ENCODE data around the gene ABCC1.

The ABCC1 gene

DNA sequence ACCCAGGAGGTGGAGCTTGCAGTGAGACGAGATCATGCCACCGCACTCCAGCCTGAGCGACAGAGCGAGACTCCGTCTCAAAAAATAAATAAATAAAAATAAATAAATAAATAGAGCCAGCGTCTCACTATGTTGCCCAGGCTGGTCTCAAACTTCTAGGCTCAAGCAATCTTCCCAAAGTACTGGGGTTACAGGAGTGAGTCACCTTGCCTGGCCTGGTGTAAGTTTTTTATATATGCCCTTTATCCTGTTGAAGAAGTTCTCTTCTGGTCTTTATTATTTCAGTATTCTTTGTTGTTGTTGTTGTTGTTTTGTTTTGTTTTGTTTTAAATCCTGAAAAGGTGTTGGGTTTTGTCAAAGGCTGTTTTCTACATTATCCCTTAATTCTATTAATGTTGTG, 30.1 kb upstream of the ABCC1 start:
- DNase-seq (ENCODE audit: low read depth): no peak

GRCh38 chr16:15924996-15925395, 24.4 kb upstream of the ABCC1 start:
- no peak for DNase-seq (ENCODE audit: low read depth)
- TF ChIP-seq, protein P1, sequence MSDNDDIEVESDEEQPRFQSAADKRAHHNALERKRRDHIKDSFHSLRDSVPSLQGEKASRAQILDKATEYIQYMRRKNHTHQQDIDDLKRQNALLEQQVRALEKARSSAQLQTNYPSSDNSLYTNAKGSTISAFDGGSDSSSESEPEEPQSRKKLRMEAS (IDR thresholded peaks at IDR 0.05; ENCODE audit: low read depth, low read length): no peak
- TF ChIP-seq, protein P2, sequence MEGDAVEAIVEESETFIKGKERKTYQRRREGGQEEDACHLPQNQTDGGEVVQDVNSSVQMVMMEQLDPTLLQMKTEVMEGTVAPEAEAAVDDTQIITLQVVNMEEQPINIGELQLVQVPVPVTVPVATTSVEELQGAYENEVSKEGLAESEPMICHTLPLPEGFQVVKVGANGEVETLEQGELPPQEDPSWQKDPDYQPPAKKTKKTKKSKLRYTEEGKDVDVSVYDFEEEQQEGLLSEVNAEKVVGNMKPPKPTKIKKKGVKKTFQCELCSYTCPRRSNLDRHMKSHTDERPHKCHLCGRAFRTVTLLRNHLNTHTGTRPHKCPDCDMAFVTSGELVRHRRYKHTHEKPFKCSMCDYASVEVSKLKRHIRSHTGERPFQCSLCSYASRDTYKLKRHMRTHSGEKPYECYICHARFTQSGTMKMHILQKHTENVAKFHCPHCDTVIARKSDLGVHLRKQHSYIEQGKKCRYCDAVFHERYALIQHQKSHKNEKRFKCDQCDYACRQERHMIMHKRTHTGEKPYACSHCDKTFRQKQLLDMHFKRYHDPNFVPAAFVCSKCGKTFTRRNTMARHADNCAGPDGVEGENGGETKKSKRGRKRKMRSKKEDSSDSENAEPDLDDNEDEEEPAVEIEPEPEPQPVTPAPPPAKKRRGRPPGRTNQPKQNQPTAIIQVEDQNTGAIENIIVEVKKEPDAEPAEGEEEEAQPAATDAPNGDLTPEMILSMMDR (IDR thresholded peaks at IDR 0.05; ENCODE audit: low read depth, low read length): no peak
- TF ChIP-seq POLR2A (IDR thresholded peaks at IDR 0.05; ENCODE audit: extremely low read depth, insufficient read length): no peak
- no peak for TF ChIP-seq MYC (IDR thresholded peaks at IDR 0.05; ENCODE audit: low read depth, low read length)
- no peak overlapping the region for H3K4me3 ChIP-seq (ENCODE audit: low read depth, low read length)

More for the DNA sequence above, 30.1 kb upstream of the ABCC1 start:
- TF ChIP-seq, protein P1 (IDR thresholded peaks at IDR 0.05; ENCODE audit: low read depth, low read length): no peak
- TF ChIP-seq, protein P2 (IDR thresholded peaks at IDR 0.05; ENCODE audit: low read depth, low read length): no peak
- no peak for TF ChIP-seq MYC (IDR thresholded peaks at IDR 0.05; ENCODE audit: low read depth, low read length)
- no peak for TF ChIP-seq POLR2A (IDR thresholded peaks at IDR 0.05; ENCODE audit: extremely low read depth, insufficient read length)
- no peak overlapping the region for H3K4me3 ChIP-seq (ENCODE audit: low read depth, low read length)

GRCh38 chr16:15925631-15926030, 23.8 kb upstream of the ABCC1 start:
- TF ChIP-seq, protein P1 (IDR thresholded peaks at IDR 0.05; ENCODE audit: low read depth, low read length): no peak
- TF ChIP-seq, protein P2 (IDR thresholded peaks at IDR 0.05; ENCODE audit: low read depth, low read length): no peak
- TF ChIP-seq POLR2A (IDR thresholded peaks at IDR 0.05; ENCODE audit: extremely low read depth, insufficient read length) (no peak), MYC (IDR thresholded peaks at IDR 0.05; ENCODE audit: low read depth, low read length) (no peak)
- no peak overlapping the region for H3K4me3 ChIP-seq (ENCODE audit: low read depth, low read length)
- DNase-seq (ENCODE audit: low read depth): peak; percentile 59

DNA sequence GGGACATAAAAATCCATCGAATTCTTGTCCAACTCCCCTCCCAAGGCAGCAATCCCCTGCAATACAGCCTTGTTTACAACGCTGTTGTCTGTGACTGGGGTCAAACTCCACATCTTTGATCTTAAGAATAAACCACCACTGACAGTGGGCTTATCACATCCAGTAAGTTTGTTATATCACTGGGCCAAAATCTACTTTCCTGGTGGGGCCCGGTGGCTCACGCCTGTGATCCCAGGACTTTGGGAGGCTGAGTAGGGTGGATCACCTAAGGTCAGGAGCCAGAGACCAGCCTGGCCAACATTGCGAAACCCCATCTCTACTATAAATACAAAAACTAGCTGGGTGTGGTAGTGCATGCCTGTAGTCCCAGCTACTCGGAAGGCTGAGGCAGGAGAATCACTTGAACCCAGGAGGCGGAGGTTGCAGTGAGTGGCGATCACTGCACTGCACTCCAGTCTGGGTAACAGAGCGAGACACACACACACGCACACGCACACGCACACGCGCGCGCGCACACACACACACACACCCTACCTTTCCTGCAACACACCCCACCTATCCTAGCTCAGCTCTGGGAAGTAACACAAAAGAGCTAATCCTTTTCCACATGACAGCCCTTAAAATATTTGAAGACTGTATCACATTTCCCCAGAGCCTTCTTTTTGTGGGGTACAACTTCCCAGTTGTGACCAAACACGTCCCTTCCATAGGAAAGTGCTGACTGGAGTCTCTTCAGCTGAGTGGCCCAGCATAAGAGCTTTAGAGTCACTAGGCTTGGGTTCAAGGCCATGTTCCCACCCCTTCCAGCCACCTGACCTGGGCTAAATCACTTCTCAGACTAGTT, 20.9 kb upstream of the ABCC1 start:
- no peak overlapping the region for H3K4me3 ChIP-seq (ENCODE audit: low read depth, low read length)
- TF ChIP-seq, protein P1 (IDR thresholded peaks at IDR 0.05; ENCODE audit: low read depth, low read length): no peak
- TF ChIP-seq POLR2A (IDR thresholded peaks at IDR 0.05; ENCODE audit: extremely low read depth, insufficient read length) (no peak), MYC (IDR thresholded peaks at IDR 0.05; ENCODE audit: low read depth, low read length) (no peak)
- TF ChIP-seq, protein P2 (IDR thresholded peaks at IDR 0.05; ENCODE audit: low read depth, low read length): no peak

GRCh38 chr16:15932939-15933338, 16.5 kb upstream of the ABCC1 start:
- TF ChIP-seq, protein P1 (IDR thresholded peaks at IDR 0.05; ENCODE audit: low read depth, low read length): no peak
- TF ChIP-seq MYC (IDR thresholded peaks at IDR 0.05; ENCODE audit: low read depth, low read length) (no peak), POLR2A (IDR thresholded peaks at IDR 0.05; ENCODE audit: extremely low read depth, insufficient read length) (no peak)
- H3K4me3 ChIP-seq (ENCODE audit: low read depth, low read length): no peak overlapping the region
- no peak for DNase-seq (ENCODE audit: low read depth)

More for the DNA sequence above, 20.9 kb upstream of the ABCC1 start:
- DNase-seq (ENCODE audit: low read depth): no peak

GRCh38 chr16:15933781-15934180, 15.6 kb upstream of the ABCC1 start:
- TF ChIP-seq, protein P1 (IDR thresholded peaks at IDR 0.05; ENCODE audit: low read depth, low read length): no peak
- no peak for TF ChIP-seq POLR2A (IDR thresholded peaks at IDR 0.05; ENCODE audit: extremely low read depth, insufficient read length)
- TF ChIP-seq MYC (IDR thresholded peaks at IDR 0.05; ENCODE audit: low read depth, low read length): no peak
- TF ChIP-seq, protein P2 (IDR thresholded peaks at IDR 0.05; ENCODE audit: low read depth, low read length): no peak
- DNase-seq (ENCODE audit: low read depth): no peak
- H3K4me3 ChIP-seq (ENCODE audit: low read depth, low read length): no peak overlapping the region
